Bronchial epithelial cell (primary cell): ENCODE results near the gene PRDX5. TPM values are rescaled to one million over a fixed set of nuclear protein-coding genes. Genes with fewer than 3 reads are reported as not detected.

Experiments
- DNase-seq: peaks from one replicate; pipeline ENCODE4 v3.0.0-alpha.2; 2010; ENCODE audit warnings: low read depth
- FAIRE-seq: peaks from 2 replicates; lab custom pipeline; 2011; peaks lifted over from hg19 to GRCh38; lab: Jason Lieb, UNC
- H3K27me3 ChIP-seq: 2 replicates; pipeline ENCODE4 v1.5.1; 2011; ENCODE audit warnings: low read length; ENCODE audit not compliant: control insufficient read depth, insufficient read depth
- H3K36me3 ChIP-seq: 2 replicates; pipeline ENCODE4 v1.5.1; 2011; ENCODE audit warnings: low read length; ENCODE audit not compliant: control insufficient read depth, insufficient read depth
- H3K4me3 ChIP-seq: 2 replicates; pipeline ENCODE4 v1.5.1; 2011; ENCODE audit warnings: mild to moderate bottlenecking, low read depth, low read length, control low read depth
- CTCF ChIP-seq: IDR thresholded peaks from 2 replicates; pipeline ENCODE4 v1.5.1; 2011; ENCODE audit warnings: mild to moderate bottlenecking, moderate library complexity, low read length, control low read depth, inconsistent platforms; ENCODE audit not compliant: insufficient read depth, severe bottlenecking
- total RNA-seq: library from RNA; depleted of rRNA; stranded (reverse); fragments of >200 nt; gene quantifications from 2 replicates; pipeline ENCODE4 v1.2.1, GENCODE V29; 2014

Gene PRDX5
- total RNA-seq, 1 donor from 2014 or later = 649 TPM

DNA sequence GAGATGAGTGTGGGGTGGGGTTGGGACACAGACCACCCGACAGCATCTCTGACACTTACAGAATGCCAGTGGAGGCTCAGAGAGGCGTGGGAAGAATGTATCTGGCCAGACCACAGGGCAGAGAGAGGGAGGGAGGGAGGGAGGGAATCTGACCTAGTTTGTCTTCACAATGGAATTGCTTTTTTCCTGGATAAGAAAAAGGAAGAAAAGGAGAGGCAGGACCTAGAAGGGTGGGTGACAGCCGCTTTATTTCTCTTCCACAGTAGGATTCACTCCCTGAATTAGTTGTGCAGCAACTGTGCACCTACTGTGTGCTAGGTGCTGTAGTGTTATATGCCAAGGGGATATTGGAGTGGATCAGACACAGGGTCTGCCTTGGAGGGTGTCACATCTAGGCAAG is 23.1 kb upstream of the PRDX5 start:
- Histone ChIP-seq H3K27me3 (peaks cover 40% of the 10 kb centered on the region), H3K4me3 (no peak overlapping the region), H3K36me3 (no peaks in the 10 kb centered on the region)
- FAIRE-seq = no peak
- no peak for DNase-seq
- TF ChIP-seq CTCF = no peak

- DNase-seq (no peak), FAIRE-seq (no peak)
- Histone ChIP-seq H3K36me3 (no peaks in the 10 kb centered on the region), H3K4me3 (no peak overlapping the region), H3K27me3 (peaks cover 47% of the 10 kb centered on the region)
- TF ChIP-seq CTCF = no peak
These were observed 22.2 kb upstream of the PRDX5 start for GRCh38 chr11:64295760-64296159.

DNA sequence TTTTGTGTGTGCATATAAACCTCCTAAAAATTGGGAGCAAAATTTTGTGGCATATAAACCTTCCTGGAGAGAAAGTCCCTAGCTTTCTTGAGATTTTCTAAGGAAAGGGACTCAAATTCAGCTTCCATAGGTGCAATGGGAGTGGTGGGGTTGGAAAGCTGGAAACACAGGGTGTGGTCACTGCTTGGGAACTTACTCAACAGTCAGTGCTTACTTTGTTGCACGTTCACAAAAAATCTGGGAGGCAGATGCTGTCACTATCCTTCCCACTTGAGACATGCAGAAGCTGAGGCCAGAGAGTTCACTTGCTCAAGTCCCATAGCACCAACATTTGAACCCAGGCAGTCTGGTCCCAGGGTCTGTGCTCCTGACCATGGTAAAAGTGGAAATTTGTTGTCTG is 21.7 kb upstream of the PRDX5 start:
- Histone ChIP-seq H3K4me3 (no peak overlapping the region), H3K27me3 (peaks cover 47% of the 10 kb centered on the region), H3K36me3 (no peaks in the 10 kb centered on the region)
- TF ChIP-seq CTCF = no peak
- DNase-seq = no peak
- FAIRE-seq = no peak

DNA sequence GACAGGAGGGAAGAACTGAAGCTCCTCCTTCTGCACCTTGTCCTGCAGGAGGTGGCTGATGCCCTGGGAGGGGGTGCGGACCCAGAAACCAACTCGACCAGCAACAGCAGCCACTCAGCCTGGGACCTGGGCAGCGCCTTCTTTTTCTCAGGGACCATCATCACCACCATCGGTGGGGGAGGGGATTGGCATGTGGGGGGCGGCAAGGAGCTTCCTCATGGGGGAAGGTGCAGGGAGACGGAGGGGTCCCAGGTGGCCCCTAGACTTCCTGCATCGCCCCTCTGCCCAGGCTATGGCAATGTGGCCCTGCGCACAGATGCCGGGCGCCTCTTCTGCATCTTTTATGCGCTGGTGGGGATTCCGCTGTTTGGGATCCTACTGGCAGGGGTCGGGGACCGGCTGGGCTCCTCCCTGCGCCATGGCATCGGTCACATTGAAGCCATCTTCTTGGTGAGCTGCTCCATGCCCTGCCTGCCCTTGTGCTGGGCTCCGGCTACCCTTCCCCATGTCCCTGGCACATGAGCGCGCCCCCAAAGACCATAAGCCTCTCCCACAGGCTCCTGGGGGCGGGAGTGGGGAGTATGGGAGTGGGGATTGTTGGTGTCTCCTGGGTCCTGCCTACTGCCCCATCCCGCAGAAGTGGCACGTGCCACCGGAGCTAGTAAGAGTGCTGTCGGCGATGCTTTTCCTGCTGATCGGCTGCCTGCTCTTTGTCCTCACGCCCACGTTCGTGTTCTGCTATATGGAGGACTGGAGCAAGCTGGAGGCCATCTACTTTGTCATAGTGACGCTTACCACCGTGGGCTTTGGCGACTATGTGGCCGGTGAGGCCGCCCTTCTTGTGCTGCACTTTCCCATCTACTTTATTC is 20.9 kb upstream of the PRDX5 start:
- TF ChIP-seq CTCF = no peak
- H3K4me3 ChIP-seq = no peak overlapping the region
- DNase-seq (no peak), FAIRE-seq (no peak)
- peaks cover 47% of the 10 kb centered on the region for H3K27me3 ChIP-seq
- H3K36me3 ChIP-seq = no peaks in the 10 kb centered on the region

- DNase-seq (no peak), FAIRE-seq (no peak)
- no peak for TF ChIP-seq CTCF
- Histone ChIP-seq H3K27me3 (peaks cover 39% of the 10 kb centered on the region), H3K36me3 (no peaks in the 10 kb centered on the region), H3K4me3 (no peak overlapping the region)
These were observed 20.1 kb upstream of the PRDX5 start for GRCh38 chr11:64297699-64298358.
